DMS 273 treated with DMSO at 0.1 percent for 48 hours (cell line): ENCODE data around the gene PPP1R26.
A peak's percentile ranks its signal among the peaks of the same experiment; 100 is the strongest.
"Not testable (repeated sequence)": the region's sequence is repeated elsewhere in the genome, so short reads cannot be mapped to it uniquely, and the experiment has no call there.

Source experiments
- DNase-seq: peaks from one replicate; lab custom pipeline; 2025; lab: John Stamatoyannopoulos, UW

PPP1R26 gene

GRCh38 chr9:135479469-135480052, at the start of gene PPP1R26:
Gene PPP1R26, plus strand, starts transcription at chr9:135479782. Its CDS starts 4,729 bp downstream, at chr9:135484511.
- no peak for DNase-seq

GRCh38 chr9:135437259-135437658, 42.3 kb upstream of the PPP1R26 start:
- DNase-seq, result no peak

- not testable (repeated sequence) for DNase-seq
Measured at GRCh38 chr9:135437696-135438095, 41.9 kb upstream of the PPP1R26 start.

GRCh38 chr9:135438581-135439232, 40.9 kb upstream of the PPP1R26 start:
- DNase-seq, result not testable (repeated sequence)

- DNase-seq, result not testable (repeated sequence)
Measured at GRCh38 chr9:135439514-135439913, 40.1 kb upstream of the PPP1R26 start.

GRCh38 chr9:135439916-135440315, 39.7 kb upstream of the PPP1R26 start:
- no peak for DNase-seq

- DNase-seq, result no peak
Measured at GRCh38 chr9:135440620-135441019, 39.0 kb upstream of the PPP1R26 start.

- peak; percentile 6 for DNase-seq
Measured at GRCh38 chr9:135441105-135442071, 38.2 kb upstream of the PPP1R26 start.

GRCh38 chr9:135442075-135442474, 37.5 kb upstream of the PPP1R26 start:
- DNase-seq, result no peak

GRCh38 chr9:135443797-135444425, 35.7 kb upstream of the PPP1R26 start:
- DNase-seq, result no peak

GRCh38 chr9:135447126-135447525, 32.5 kb upstream of the PPP1R26 start:
- DNase-seq, result no peak

GRCh38 chr9:135448663-135449100, 30.9 kb upstream of the PPP1R26 start:
- DNase-seq, result no peak

- not testable (repeated sequence) for DNase-seq
Measured at GRCh38 chr9:135449532-135449931, 30.1 kb upstream of the PPP1R26 start.

- no peak for DNase-seq
Measured at GRCh38 chr9:135450956-135451355, 28.6 kb upstream of the PPP1R26 start.

GRCh38 chr9:135451909-135452308, 27.7 kb upstream of the PPP1R26 start:
- not testable (repeated sequence) for DNase-seq

- no peak for DNase-seq
Measured at GRCh38 chr9:135454737-135455136, 24.8 kb upstream of the PPP1R26 start.

GRCh38 chr9:135455401-135456030, 24.1 kb upstream of the PPP1R26 start:
- no peak for DNase-seq

- DNase-seq, result no peak
Measured at GRCh38 chr9:135456436-135457104, 23.0 kb upstream of the PPP1R26 start.

GRCh38 chr9:135458478-135458877, 21.1 kb upstream of the PPP1R26 start:
- not testable (repeated sequence) for DNase-seq

- no peak for DNase-seq
Measured at GRCh38 chr9:135461936-135462335, 17.6 kb upstream of the PPP1R26 start.

GRCh38 chr9:135463140-135463539, 16.4 kb upstream of the PPP1R26 start:
- DNase-seq, result no peak
